Iris pigment epithelial cell (primary cell): ENCODE measurements around the gene BMP10.

Experiments
- DNase-seq: peaks from one replicate; pipeline ENCODE4 v3.0.0-alpha.2; 2011; ENCODE audit warnings: low read depth

Gene BMP10

GRCh38 chr2:68853035-68853434 lies 18.2 kb downstream of the BMP10 start:
- DNase-seq, result peak; percentile 67

GRCh38 chr2:68850524-68850923 lies 20.7 kb downstream of the BMP10 start:
- no peak for DNase-seq

DNA sequence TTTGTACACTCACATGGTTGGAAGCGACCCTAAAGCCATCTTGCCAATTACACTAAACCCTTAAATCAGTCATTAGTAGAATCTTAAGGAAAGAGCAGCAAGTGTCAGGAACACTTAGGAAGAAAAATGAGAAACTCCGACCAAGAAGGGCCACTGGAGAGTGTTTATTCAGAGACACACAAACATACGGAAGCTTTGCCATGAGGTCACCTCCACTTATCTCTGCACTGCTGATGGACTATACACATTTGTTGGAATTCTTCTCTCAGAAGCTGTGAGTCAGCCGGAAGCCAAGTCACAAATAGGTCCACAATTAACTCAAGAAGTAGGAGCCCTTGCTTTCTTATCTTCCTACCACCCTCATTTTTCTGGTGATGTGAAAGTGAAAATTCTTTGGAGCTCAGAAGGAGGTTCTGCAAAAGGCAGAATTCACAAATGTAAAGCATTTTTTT lies 21.6 kb downstream of the BMP10 start:
- peak; percentile 79 for DNase-seq

- no peak for DNase-seq
Observed at GRCh38 chr2:68847751-68848150, 23.4 kb downstream of the BMP10 start.

- DNase-seq, result no peak
Observed at GRCh38 chr2:68846091-68846490, 25.1 kb downstream of the BMP10 start.

- no peak for DNase-seq
Observed at GRCh38 chr2:68845043-68845442, 26.2 kb downstream of the BMP10 start.

GRCh38 chr2:68839260-68839833 lies 31.9 kb downstream of the BMP10 start:
- no peak for DNase-seq

GRCh38 chr2:68838641-68839040 lies 32.6 kb downstream of the BMP10 start:
- DNase-seq, result no peak

DNA sequence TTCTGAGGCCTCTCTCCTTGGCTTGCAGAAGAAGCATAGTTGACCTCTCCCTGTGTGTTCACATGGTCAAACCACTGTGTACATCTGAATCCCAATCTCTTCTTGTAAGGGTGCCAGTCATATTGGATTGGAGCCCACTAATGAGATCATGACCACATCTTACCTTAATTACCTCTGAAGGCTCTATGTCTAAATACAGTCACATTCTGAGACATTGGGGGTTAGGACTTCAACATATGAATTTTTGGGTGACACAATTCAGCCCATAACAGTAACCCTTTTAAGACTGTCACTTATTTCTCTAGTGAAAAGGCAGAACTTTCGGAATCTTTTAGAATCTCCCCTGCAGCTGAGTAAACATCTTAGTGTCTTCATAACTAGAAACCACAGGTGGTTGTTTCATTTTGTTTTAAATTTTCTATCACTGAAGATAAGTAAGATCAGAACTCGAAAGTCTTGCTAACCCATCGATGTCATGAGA lies 33.3 kb downstream of the BMP10 start:
- DNase-seq, result peak; percentile 78

- no peak for DNase-seq
Observed at GRCh38 chr2:68837164-68837860, 33.9 kb downstream of the BMP10 start.

- DNase-seq, result no peak
Observed at GRCh38 chr2:68835621-68836020, 35.6 kb downstream of the BMP10 start.

GRCh38 chr2:68834737-68835376 lies 36.3 kb downstream of the BMP10 start:
- no peak for DNase-seq

GRCh38 chr2:68833162-68833561 lies 38.0 kb downstream of the BMP10 start:
- DNase-seq, result no peak

GRCh38 chr2:68832233-68832869 lies 38.8 kb downstream of the BMP10 start:
- DNase-seq, result peak; percentile 69

DNA sequence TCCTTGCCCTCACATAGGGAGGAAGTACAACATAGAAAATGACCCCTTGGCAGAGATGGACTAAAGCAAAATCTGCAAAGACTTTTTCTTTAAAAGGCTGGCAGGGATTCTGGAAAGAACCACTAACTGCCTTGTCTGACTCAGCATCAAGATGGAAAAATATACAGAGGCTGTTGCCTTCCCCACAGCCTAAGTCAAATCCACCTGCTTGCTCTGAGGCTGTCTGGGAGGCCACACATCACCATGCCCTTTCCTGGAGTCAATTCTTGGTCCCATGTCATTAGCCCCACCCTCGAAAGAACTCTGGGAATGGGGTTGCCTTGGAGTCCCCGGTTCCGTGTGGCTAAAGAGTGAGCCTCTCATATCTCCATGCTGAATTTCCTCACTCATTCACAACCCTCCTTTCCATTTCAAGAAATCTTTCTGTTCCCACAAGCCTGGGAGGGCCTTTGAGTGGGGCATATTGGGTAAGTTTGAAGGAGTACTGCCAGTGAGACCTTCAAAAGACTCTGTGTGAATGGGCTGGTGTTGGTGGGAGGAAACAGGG lies 39.4 kb downstream of the BMP10 start:
- peak; percentile 66 for DNase-seq

GRCh38 chr2:68829749-68830148 lies 41.4 kb downstream of the BMP10 start:
- DNase-seq, result no peak

DNA sequence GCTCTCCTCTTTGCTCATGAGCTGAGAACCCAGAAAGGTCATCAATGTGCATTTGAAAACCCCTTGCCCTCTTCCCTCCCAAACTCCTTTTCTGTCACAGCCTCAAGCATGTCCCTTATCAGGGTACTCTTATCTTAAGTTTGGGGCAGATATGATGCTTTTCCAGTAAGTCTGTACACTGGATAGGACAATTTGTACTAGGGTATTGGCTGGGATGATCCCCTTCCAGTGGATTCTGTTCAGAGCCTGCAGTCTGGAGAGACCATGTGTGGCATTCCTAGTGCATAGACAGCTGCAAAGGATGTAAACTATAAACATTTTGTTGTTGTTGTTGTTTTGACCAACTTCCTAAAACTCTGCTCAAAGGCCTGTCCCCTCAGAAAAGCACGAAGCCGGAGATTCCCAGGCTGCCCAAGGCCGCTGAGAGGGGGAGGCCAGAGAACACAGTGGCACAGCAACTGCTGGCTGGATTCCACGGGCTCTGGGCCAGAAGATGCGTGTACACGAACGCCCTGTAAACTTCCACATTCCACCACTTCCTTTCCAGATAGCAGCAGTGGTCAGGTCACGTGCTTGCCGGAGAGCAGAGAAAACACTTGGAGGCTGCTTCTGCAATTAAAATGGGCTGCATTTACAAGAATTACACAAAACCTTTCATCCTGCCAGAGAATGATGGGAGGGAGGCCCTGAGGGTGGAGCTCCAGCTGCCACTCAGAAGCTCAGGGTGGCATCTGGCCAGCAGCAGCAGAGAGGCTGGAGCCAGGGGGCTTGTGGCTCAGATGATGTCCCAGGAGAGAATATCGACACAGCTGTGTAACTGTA lies 42.1 kb downstream of the BMP10 start:
- peak; percentile 98 for DNase-seq

GRCh38 chr2:68827666-68828065 lies 43.5 kb downstream of the BMP10 start:
- peak; percentile 40 for DNase-seq

- DNase-seq, result no peak
Observed at GRCh38 chr2:68825866-68826265, 45.3 kb downstream of the BMP10 start.

DNA sequence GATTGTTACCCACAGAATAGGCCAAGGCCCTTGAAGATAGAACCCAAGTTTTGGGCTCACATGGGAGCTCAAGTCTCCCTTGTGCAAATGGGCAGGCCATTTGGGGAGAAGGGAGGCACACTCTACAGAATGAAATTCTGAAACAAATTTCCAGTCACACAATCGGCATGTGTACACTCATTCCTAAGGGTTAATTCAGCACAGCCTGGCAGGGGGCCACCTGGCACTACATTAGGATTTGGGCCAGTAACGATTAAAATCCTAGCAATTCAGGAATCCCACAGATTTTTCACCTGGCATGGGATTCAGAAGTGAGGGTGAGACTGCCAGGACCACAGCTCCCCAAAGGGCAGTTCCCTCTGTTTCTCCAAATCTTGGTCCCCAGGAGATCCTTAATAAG lies 46.4 kb downstream of the BMP10 start:
- peak; percentile 64 for DNase-seq

DNA sequence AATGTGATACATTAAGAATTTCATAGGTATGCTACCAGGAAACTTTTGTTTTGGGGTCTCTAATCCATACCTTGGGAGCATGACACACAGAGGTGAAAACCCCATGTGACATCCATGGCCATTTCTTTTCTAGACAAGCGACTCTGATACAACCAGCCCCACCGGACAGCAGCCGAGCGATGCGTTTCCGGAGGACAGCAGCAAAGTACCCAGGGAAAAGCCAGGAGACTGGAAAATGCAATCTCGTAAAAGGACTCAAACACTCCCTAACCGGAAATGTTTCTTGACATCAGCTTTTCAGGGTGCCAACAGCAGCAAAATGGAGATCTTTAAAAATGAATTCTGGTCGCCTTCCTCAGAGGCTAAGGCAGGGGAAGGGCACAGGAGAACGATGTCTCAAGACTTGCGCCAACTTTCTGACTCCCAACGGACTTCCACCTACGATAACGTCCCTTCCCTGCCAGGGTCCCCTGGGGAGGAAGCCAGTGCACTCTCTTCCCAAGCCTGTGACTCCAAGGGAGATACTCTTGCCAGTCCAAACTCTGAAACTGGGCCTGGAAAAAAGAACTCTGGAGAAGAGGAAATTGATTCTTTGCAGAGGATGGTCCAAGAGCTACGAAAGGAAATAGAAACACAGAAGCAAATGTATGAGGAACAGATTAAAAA lies 48.9 kb downstream of the BMP10 start:
- DNase-seq, result no peak
